HepG2 (cell line): ENCODE results near the gene THRA. TPM values are rescaled to one million over a fixed set of nuclear protein-coding genes. Genes with fewer than 3 reads are reported as not detected.

Source experiments
- BCL6 ChIP-seq: IDR thresholded peaks from 2 replicates; pipeline ENCODE4 v1.6.1; 2016; ENCODE audit warnings: missing genetic modification reagents, missing compliant biosample characterization
- EP300 ChIP-seq, 3 experiments: sonication (generic) in 1 of 3; formaldehyde crosslinking in 1 of 3; IDR thresholded peaks; 2 replicates each; pipeline versions ENCODE4 v1.5.1 to v1.6.1; 2011 to 2020; ENCODE audit warnings: low read depth in 2 of 3, low read length in 2 of 3, borderline replicate concordance in 1 of 3, improper control_type of control experiment in 1 of 3, mild to moderate bottlenecking in 1 of 3, missing genetic modification reagents in 1 of 3, moderate library complexity in 1 of 3
- KLF6 ChIP-seq: IDR thresholded peaks from 2 replicates; pipeline ENCODE4 v1.8.0; 2016; ENCODE audit warnings: missing biosample characterization, missing genetic modification reagents
- SMAD9 ChIP-seq: sonication (generic); formaldehyde crosslinking; IDR thresholded peaks from 2 replicates; pipeline ENCODE4 v1.5.1; 2020; ENCODE audit warnings: mild to moderate bottlenecking, missing genetic modification reagents
- ZNF530 ChIP-seq: sonication (generic); formaldehyde crosslinking; IDR thresholded peaks from 2 replicates; pipeline ENCODE4 v1.5.0; 2020; ENCODE audit warnings: low read depth, mild to moderate bottlenecking, missing genetic modification reagents
- ZNF547 ChIP-seq: sonication (generic); formaldehyde crosslinking; IDR thresholded peaks from 2 replicates; pipeline ENCODE4 v1.5.1; 2020; ENCODE audit warnings: mild to moderate bottlenecking, missing genetic modification reagents
- polyA plus RNA-seq, 8 experiments: library from polyadenylated mRNA; depleted of rRNA in 3 of 8; stranded (reverse) in 7 of 8; unstranded in 1 of 8; fragments of >200 nt; fragmentation: Illumina TruSeq in 4 of 8; extraction: Trizol in 4 of 8; gene quantifications; 2 replicates each; pipeline versions ENCODE4 v1.2.1 to v1.2.3, GENCODE V29; 2011 to 2016; ENCODE audit warnings: low read depth in 4 of 8, missing spikeins in 1 of 8, mixed read lengths in 1 of 8; ENCODE audit not compliant: insufficient read depth in 1 of 8
- total RNA-seq, 5 experiments: library from RNA; depleted of rRNA; stranded (reverse); fragments of >200 nt; fragmentation: Illumina TruSeq; extraction: Trizol; gene quantifications; 2 replicates each; pipeline ENCODE4 v1.2.3, GENCODE V29; 2016; ENCODE audit warnings: low read depth in 1 of 5
- TF ChIP-seq, protein P1 (sequence below): sonication (generic); formaldehyde crosslinking; conservative IDR thresholded peaks from 2 replicates; pipeline ENCODE4 v1.4.0; 2020; ENCODE audit warnings: mild to moderate bottlenecking, missing genetic modification reagents, moderate library complexity
- TF ChIP-seq, protein P2 (sequence below): sonication (generic); formaldehyde crosslinking; IDR thresholded peaks from 2 replicates; pipeline ENCODE4 v1.5.0; 2020; ENCODE audit warnings: mild to moderate bottlenecking, missing genetic modification reagents
- TF ChIP-seq, protein P3 (sequence below), 2 experiments: fragments of 450-650 bp in 1 of 2; sonication (generic) in 1 of 2; formaldehyde crosslinking in 1 of 2; IDR thresholded peaks; 2 replicates each; pipeline versions ENCODE4 v1.6.1 to v1.8.0; 2016 to 2022; ENCODE audit warnings: antibody characterized with exemption in 1 of 2, mild to moderate bottlenecking in 1 of 2, missing genetic modification reagents in 1 of 2
- TF ChIP-seq, protein P4 (sequence below), 2 experiments: sonication (generic) in 1 of 2; formaldehyde crosslinking in 1 of 2; IDR thresholded peaks; 2 replicates each; pipeline versions ENCODE4 v1.4.0 to v1.6.1; 2018 to 2020; ENCODE audit warnings: missing genetic modification reagents in 2 of 2, borderline replicate concordance in 1 of 2, low read depth in 1 of 2, mild to moderate bottlenecking in 1 of 2, missing biosample characterization in 1 of 2

THRA gene
- total and polyA plus RNA-seq, 2 of the 13 experiments (the other 11 are each of a cell fraction or from before 2014, with no cell fraction given), result 8.0 to 9.9 TPM

DNA sequence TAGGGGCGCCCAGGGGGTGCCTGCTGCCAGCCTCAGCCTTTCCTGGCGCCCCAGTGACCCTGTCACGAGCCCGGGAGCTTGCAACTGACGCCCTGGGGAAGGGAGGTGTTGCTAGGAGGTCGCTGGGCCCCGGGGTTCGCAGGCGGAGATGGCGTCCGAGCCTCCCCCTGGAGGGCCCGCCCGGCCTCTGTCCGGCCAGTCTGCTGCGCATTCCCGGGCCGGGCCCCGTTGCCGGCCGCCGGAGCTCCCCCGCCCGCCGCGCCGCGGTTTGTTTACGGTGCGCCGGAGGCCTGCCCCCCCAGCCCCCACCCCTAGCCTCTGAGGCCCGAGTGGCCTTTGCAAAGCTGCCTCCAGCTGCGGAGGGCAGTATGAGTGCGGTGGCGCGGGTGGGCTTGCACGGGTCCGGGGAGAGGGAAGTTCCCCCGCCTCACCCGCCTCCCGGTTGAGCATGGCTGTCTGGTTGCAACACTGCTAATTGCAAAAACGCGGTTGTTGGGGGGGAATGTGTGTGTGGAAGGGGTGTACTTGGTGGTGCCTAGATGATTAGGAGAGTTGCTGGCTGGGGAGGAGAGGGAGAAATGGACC is 514 bp downstream of the THRA start (continued):
- TF ChIP-seq, protein P1, sequence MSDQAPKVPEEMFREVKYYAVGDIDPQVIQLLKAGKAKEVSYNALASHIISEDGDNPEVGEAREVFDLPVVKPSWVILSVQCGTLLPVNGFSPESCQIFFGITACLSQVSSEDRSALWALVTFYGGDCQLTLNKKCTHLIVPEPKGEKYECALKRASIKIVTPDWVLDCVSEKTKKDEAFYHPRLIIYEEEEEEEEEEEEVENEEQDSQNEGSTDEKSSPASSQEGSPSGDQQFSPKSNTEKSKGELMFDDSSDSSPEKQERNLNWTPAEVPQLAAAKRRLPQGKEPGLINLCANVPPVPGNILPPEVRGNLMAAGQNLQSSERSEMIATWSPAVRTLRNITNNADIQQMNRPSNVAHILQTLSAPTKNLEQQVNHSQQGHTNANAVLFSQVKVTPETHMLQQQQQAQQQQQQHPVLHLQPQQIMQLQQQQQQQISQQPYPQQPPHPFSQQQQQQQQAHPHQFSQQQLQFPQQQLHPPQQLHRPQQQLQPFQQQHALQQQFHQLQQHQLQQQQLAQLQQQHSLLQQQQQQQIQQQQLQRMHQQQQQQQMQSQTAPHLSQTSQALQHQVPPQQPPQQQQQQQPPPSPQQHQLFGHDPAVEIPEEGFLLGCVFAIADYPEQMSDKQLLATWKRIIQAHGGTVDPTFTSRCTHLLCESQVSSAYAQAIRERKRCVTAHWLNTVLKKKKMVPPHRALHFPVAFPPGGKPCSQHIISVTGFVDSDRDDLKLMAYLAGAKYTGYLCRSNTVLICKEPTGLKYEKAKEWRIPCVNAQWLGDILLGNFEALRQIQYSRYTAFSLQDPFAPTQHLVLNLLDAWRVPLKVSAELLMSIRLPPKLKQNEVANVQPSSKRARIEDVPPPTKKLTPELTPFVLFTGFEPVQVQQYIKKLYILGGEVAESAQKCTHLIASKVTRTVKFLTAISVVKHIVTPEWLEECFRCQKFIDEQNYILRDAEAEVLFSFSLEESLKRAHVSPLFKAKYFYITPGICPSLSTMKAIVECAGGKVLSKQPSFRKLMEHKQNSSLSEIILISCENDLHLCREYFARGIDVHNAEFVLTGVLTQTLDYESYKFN (CRISPR knock-in tag), result peak; percentile 34
- TF ChIP-seq, protein P2, sequence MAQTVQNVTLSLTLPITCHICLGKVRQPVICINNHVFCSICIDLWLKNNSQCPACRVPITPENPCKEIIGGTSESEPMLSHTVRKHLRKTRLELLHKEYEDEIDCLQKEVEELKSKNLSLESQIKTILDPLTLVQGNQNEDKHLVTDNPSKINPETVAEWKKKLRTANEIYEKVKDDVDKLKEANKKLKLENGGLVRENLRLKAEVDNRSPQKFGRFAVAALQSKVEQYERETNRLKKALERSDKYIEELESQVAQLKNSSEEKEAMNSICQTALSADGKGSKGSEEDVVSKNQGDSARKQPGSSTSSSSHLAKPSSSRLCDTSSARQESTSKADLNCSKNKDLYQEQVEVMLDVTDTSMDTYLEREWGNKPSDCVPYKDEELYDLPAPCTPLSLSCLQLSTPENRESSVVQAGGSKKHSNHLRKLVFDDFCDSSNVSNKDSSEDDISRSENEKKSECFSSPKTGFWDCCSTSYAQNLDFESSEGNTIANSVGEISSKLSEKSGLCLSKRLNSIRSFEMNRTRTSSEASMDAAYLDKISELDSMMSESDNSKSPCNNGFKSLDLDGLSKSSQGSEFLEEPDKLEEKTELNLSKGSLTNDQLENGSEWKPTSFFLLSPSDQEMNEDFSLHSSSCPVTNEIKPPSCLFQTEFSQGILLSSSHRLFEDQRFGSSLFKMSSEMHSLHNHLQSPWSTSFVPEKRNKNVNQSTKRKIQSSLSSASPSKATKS (CRISPR knock-in tag), result no peak; the same call in 1 of the 2 replicates
- TF ChIP-seq ZNF530 (CRISPR knock-in tag), result no peak
- TF ChIP-seq EP300 (IDR thresholded peaks at IDR 0.05; ENCODE audit: low read depth in 2 of 2, low read length in 2 of 2), result no peak
- TF ChIP-seq EP300 (CRISPR knock-in tag; IDR thresholded peaks at IDR 0.05; ENCODE audit: borderline replicate concordance), result no peak
- TF ChIP-seq, protein P3, sequence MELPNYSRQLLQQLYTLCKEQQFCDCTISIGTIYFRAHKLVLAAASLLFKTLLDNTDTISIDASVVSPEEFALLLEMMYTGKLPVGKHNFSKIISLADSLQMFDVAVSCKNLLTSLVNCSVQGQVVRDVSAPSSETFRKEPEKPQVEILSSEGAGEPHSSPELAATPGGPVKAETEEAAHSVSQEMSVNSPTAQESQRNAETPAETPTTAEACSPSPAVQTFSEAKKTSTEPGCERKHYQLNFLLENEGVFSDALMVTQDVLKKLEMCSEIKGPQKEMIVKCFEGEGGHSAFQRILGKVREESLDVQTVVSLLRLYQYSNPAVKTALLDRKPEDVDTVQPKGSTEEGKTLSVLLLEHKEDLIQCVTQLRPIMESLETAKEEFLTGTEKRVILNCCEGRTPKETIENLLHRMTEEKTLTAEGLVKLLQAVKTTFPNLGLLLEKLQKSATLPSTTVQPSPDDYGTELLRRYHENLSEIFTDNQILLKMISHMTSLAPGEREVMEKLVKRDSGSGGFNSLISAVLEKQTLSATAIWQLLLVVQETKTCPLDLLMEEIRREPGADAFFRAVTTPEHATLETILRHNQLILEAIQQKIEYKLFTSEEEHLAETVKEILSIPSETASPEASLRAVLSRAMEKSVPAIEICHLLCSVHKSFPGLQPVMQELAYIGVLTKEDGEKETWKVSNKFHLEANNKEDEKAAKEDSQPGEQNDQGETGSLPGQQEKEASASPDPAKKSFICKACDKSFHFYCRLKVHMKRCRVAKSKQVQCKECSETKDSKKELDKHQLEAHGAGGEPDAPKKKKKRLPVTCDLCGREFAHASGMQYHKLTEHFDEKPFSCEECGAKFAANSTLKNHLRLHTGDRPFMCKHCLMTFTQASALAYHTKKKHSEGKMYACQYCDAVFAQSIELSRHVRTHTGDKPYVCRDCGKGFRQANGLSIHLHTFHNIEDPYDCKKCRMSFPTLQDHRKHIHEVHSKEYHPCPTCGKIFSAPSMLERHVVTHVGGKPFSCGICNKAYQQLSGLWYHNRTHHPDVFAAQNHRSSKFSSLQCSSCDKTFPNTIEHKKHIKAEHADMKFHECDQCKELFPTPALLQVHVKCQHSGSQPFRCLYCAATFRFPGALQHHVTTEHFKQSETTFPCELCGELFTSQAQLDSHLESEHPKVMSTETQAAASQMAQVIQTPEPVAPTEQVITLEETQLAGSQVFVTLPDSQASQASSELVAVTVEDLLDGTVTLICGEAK (IDR thresholded peaks at IDR 0.05), result no peak
- TF ChIP-seq, protein P3 (CRISPR knock-in tag; IDR thresholded peaks at IDR 0.05), result 0 out of 2 replicates have a peak, but pooled peaks have one; percentile 1
- 0 out of 2 replicates have a peak, but pooled peaks have one; percentile 17 for TF ChIP-seq BCL6
- TF ChIP-seq ZNF547 (CRISPR knock-in tag), result peak; percentile 80
- 0 out of 2 replicates have a peak, but pooled peaks have one; percentile 40 for TF ChIP-seq KLF6 (CRISPR knock-in tag)
- TF ChIP-seq, protein P4, sequence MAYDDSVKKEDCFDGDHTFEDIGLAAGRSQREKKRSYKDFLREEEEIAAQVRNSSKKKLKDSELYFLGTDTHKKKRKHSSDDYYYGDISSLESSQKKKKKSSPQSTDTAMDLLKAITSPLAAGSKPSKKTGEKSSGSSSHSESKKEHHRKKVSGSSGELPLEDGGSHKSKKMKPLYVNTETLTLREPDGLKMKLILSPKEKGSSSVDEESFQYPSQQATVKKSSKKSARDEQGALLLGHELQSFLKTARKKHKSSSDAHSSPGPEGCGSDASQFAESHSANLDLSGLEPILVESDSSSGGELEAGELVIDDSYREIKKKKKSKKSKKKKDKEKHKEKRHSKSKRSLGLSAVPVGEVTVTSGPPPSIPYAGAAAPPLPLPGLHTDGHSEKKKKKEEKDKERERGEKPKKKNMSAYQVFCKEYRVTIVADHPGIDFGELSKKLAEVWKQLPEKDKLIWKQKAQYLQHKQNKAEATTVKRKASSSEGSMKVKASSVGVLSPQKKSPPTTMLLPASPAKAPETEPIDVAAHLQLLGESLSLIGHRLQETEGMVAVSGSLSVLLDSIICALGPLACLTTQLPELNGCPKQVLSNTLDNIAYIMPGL (CRISPR knock-in tag; IDR thresholded peaks at IDR 0.05; ENCODE audit: borderline replicate concordance in 1 of 2, low read depth in 1 of 2), result peak; percentile 51 to 65; a peak in 3 of 4 replicates
- no peak for TF ChIP-seq SMAD9 (CRISPR knock-in tag)
